Brain pericyte (primary cell): Measurements from ENCODE around the gene RAB40C.
A peak's percentile ranks its signal among the peaks of the same experiment; 100 is the strongest.
"Not testable (repeated sequence)": the region's sequence is repeated elsewhere in the genome, so short reads cannot be mapped to it uniquely, and the experiment has no call there.

Experiments
- DNase-seq: peaks from one replicate; pipeline ENCODE4 v3.0.0-alpha.2; 2012; ENCODE audit warnings: low read depth, low spot score

RAB40C gene

GRCh38 chr16:590815-591200, 942 bp downstream of the RAB40C start:
- no peak for DNase-seq

- DNase-seq = no peak
Observed at GRCh38 chr16:591231-591630, 1.4 kb downstream of the RAB40C start.

- no peak for DNase-seq
Observed at GRCh38 chr16:591892-592517, 2.1 kb downstream of the RAB40C start.

- DNase-seq = peak; percentile 44
Observed at GRCh38 chr16:592518-593306, 2.8 kb downstream of the RAB40C start.

- DNase-seq = no peak
Observed at GRCh38 chr16:593406-593805, 3.5 kb downstream of the RAB40C start.

- DNase-seq = no peak
Observed at GRCh38 chr16:593807-594206, 3.9 kb downstream of the RAB40C start.

GRCh38 chr16:595094-595528, 5.2 kb downstream of the RAB40C start:
- DNase-seq = no peak

GRCh38 chr16:595942-596735, 6.3 kb downstream of the RAB40C start:
- DNase-seq = no peak

- DNase-seq = no peak
Observed at GRCh38 chr16:596736-597060, 6.8 kb downstream of the RAB40C start.

- DNase-seq = not testable (repeated sequence)
Observed at GRCh38 chr16:597655-598054, 7.8 kb downstream of the RAB40C start.

GRCh38 chr16:598823-599739, 9.2 kb downstream of the RAB40C start:
- DNase-seq = no peak

- no peak for DNase-seq
Observed at GRCh38 chr16:600781-601180, 10.9 kb downstream of the RAB40C start.

- no peak for DNase-seq
Observed at GRCh38 chr16:603933-604332, 14.1 kb downstream of the RAB40C start.

GRCh38 chr16:606656-607307, 16.9 kb downstream of the RAB40C start:
- DNase-seq = no peak

GRCh38 chr16:608019-608418, 18.2 kb downstream of the RAB40C start:
- DNase-seq = no peak

GRCh38 chr16:609316-609715, 19.4 kb downstream of the RAB40C start:
- no peak for DNase-seq

- DNase-seq = no peak
Observed at GRCh38 chr16:609984-610383, 20.1 kb downstream of the RAB40C start.

GRCh38 chr16:610513-611381, 20.9 kb downstream of the RAB40C start:
- DNase-seq = no peak

- no peak for DNase-seq
Observed at GRCh38 chr16:615122-615521, 25.3 kb downstream of the RAB40C start.
